ENCODE data around the gene GEN1.

DNA sequence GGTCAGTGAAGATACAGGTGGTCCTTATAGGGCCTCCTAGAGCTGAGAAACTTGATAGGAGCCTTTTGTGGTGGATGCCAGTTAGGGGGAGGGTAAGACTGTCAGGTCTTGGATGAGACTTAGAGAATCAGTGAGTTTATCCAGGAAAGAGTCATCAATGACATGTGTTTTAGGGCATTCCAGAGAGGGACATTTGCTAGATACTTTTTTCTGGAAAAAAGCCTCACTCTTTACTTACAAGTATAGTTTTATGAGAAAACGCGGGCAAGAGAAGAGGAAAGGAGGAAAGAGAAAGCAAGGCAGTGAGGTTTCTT lies 37.8 kb downstream of the GEN1 start:
- TF ChIP-seq POLR2A (IDR thresholded peaks at IDR 0.05; ENCODE audit: low read length) (no peak), GATA1 (IDR thresholded peaks at IDR 0.05; ENCODE audit: low read depth, low read length) (no peak)
